OCI-LY1 (cell line): ENCODE data around the gene EREG.

Source experiments
- EZH2 ChIP-seq: fragments of 200-600 bp; sonication (generic), shearing (Covaris generic); IDR thresholded peaks from 2 replicates; pipeline ENCODE4 v1.8.0; 2017; ENCODE audit warnings: borderline replicate concordance, mixed run types, mild to moderate bottlenecking, antibody characterized with exemption, low read length, moderate library complexity, mixed read lengths
- TF ChIP-seq, protein P1 (sequence below): fragments of 200-600 bp; sonication (generic), shearing (Covaris generic); IDR thresholded peaks from 2 replicates; pipeline ENCODE4 v1.5.1; 2017; ENCODE audit warnings: mild to moderate bottlenecking, antibody characterized with exemption, low read length, moderate library complexity, mixed read lengths

DNA sequence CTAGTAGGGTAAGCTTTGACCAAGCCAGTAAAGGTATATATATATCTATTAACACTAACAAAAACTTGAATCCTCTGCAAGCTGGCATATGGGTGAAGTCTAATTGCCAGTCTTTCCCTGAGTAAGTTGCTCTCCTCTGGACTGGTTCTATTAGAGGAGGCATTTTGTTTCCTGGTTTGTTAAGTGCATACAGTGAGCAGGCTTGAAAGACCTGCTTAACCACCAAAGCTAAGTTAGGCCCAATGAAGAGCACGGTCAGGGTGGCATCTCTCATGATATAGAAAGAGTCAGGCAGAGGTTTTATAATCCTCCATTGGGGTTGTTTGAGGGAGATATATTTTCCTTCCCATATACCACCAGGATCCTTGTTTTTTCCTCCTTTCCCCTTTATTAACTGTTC, 70.4 kb downstream of the EREG start:
- TF ChIP-seq, protein P1, sequence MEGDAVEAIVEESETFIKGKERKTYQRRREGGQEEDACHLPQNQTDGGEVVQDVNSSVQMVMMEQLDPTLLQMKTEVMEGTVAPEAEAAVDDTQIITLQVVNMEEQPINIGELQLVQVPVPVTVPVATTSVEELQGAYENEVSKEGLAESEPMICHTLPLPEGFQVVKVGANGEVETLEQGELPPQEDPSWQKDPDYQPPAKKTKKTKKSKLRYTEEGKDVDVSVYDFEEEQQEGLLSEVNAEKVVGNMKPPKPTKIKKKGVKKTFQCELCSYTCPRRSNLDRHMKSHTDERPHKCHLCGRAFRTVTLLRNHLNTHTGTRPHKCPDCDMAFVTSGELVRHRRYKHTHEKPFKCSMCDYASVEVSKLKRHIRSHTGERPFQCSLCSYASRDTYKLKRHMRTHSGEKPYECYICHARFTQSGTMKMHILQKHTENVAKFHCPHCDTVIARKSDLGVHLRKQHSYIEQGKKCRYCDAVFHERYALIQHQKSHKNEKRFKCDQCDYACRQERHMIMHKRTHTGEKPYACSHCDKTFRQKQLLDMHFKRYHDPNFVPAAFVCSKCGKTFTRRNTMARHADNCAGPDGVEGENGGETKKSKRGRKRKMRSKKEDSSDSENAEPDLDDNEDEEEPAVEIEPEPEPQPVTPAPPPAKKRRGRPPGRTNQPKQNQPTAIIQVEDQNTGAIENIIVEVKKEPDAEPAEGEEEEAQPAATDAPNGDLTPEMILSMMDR, result no peak
- TF ChIP-seq EZH2, result no peak
